Kidney epithelial cell (primary cell): ENCODE measurements around the gene UXS1. TPM values are rescaled to one million over a fixed set of nuclear protein-coding genes. Genes with fewer than 3 reads are reported as not detected.

Source experiments
- DNase-seq: peaks from one replicate; pipeline ENCODE4 v3.0.0-alpha.2; 2010; ENCODE audit warnings: low read depth
- H3K27me3 ChIP-seq: 2 replicates; pipeline ENCODE4 v1.6.0; 2011; ENCODE audit warnings: low read length; ENCODE audit not compliant: control insufficient read depth, insufficient read depth
- H3K36me3 ChIP-seq: 2 replicates; pipeline ENCODE4 v1.5.1; 2011; ENCODE audit warnings: low read length; ENCODE audit not compliant: control insufficient read depth, insufficient read depth
- H3K4me3 ChIP-seq: 2 replicates; pipeline ENCODE4 v1.5.1; 2011; ENCODE audit warnings: low read depth, mild to moderate bottlenecking, control low read depth, low read length
- CTCF ChIP-seq: IDR thresholded peaks from 2 replicates; pipeline ENCODE4 v1.5.1; 2011; ENCODE audit warnings: mild to moderate bottlenecking, moderate library complexity, low read length, control low read depth, inconsistent platforms; ENCODE audit not compliant: insufficient read depth, poor library complexity, severe bottlenecking
- total RNA-seq: library from RNA; depleted of rRNA; stranded (reverse); fragments of >200 nt; gene quantifications from 2 replicates; pipeline ENCODE4 v1.2.3, GENCODE V29; 2015

The UXS1 gene
- total RNA-seq, 1 donor from 2014 or later = 73.3 TPM

- no peak for TF ChIP-seq CTCF
- peaks cover 2% of the 10 kb centered on the region for H3K36me3 ChIP-seq
- peak; percentile 76 for DNase-seq
- H3K27me3 ChIP-seq = no peaks in the 10 kb centered on the region
- no peak overlapping the region for H3K4me3 ChIP-seq
Observed at GRCh38 chr2:106147159-106147558, 46.9 kb downstream of the UXS1 start.

- no peak for TF ChIP-seq CTCF
- Histone ChIP-seq H3K36me3 (peaks cover 2% of the 10 kb centered on the region), H3K27me3 (no peaks in the 10 kb centered on the region), H3K4me3 (no peak overlapping the region)
- DNase-seq = no peak
Observed at GRCh38 chr2:106144621-106145331, 49.3 kb downstream of the UXS1 start.

- no peak for DNase-seq
- no peak overlapping the region for H3K4me3 ChIP-seq
- H3K27me3 ChIP-seq = no peaks in the 10 kb centered on the region
Observed at GRCh38 chr2:106143495-106144215, 50.4 kb downstream of the UXS1 start.

GRCh38 chr2:106142683-106143082, 51.4 kb downstream of the UXS1 start:
- H3K27me3 ChIP-seq = no peaks in the 10 kb centered on the region
- TF ChIP-seq CTCF = no peak
- peaks cover 3% of the 10 kb centered on the region for H3K36me3 ChIP-seq
- DNase-seq = no peak
- no peak overlapping the region for H3K4me3 ChIP-seq

More at GRCh38 chr2:106143495-106144215, 50.4 kb downstream of the UXS1 start:
- peaks cover 2% of the 10 kb centered on the region for H3K36me3 ChIP-seq
- no peak for TF ChIP-seq CTCF

- no peak for TF ChIP-seq CTCF
- Histone ChIP-seq H3K36me3 (peaks cover 3% of the 10 kb centered on the region), H3K27me3 (no peaks in the 10 kb centered on the region), H3K4me3 (no peak overlapping the region)
- DNase-seq = no peak
Observed at GRCh38 chr2:106140913-106141312, 53.2 kb downstream of the UXS1 start.
